Measurements from ENCODE around the gene TTC21B.
"Not testable (repeated sequence)": the region's sequence is repeated elsewhere in the genome, so short reads cannot be mapped to it uniquely, and the experiment has no call there.

TTC21B gene

DNA sequence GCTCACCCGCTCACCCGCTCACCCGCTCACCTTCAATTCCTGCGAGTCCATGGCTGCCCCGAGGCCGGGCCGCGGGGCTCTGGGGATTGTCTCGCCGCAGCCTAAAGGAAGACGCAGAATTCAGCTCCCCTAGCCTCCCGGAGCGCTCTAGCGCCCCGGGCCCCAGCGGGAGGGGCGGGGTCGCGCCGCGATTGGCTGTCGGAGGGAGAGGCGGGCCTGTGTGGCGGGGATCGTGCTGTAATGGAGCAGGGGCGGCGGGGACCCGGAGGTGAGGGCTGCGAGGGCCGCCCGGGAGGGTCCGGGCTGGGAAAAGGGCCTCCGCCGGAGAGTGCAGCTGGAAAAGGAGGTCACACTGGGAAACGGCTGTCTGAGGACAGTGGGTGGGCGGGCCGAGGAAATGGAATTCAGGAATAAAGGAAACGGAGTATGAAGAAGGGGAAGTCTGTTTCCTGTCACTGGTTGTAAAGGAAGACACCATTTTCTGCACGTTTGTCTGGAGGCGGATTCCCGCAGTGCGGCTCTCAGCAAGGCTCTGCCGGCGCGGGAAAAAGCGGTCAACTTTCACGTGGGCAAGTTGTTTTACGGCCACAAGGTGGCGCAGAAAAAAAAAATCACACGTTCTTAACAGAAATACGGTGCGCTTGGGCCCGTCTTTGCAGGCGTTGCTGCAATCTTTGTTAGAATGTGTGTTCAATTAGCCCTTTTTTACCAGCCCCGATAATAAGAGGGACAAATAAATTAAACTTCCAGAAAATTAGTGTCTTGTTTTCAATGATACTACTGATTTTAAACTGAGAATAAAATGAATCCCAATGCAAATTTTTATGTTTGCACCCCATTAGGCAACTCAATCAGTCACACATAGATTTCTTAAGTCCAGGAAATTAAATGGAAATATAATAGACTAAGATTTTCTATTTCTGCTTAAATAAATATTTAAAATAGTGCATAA, at the start of gene TTC21B:
Gene TTC21B (minus strand): TSS at position 122 of the 952 bp plus-strand sequence. CDS start 71 bp downstream, at position 51.
- Mint-ChIP-seq H3K4me3 (no peak within 1 kb of the TSS), H3K36me3 (no peaks in the 10 kb centered on the region), H3K27me3 (no peaks in the 10 kb centered on the region), H3K27ac (no peak within 1 kb of the TSS), H3K4me1 (peaks cover 20% of the 10 kb centered on the region), H3K9me3 (no peaks in the 10 kb centered on the region)

DNA sequence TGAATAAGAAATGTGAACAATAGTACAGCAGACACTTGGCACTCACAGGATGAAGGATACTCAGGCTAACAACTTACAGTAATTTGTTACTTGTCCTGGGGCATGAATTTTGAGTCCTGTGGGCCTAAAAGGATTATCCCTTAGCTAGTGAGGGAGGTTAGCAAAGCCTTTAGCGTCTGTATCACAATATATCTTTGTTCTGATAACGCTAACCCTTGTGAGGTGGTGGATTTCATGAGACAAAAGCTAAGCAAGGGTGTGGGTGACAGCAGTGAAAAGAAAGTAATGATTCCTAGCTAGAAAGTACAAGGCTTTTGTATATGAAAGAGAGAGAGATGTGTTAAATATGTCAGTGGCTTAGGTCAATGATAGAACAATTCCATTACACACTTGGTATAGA, 46.8 kb upstream of the TTC21B start:
- H3K4me1 Mint-ChIP-seq = no peaks in the 10 kb centered on the region
- H3K27me3 Mint-ChIP-seq = peaks cover 18% of the 10 kb centered on the region
- no peaks in the 10 kb centered on the region for H3K9me3 Mint-ChIP-seq
- H3K36me3 Mint-ChIP-seq = no peaks in the 10 kb centered on the region
- no peak overlapping the region for H3K27ac Mint-ChIP-seq
- no peak overlapping the region for H3K4me3 Mint-ChIP-seq

DNA sequence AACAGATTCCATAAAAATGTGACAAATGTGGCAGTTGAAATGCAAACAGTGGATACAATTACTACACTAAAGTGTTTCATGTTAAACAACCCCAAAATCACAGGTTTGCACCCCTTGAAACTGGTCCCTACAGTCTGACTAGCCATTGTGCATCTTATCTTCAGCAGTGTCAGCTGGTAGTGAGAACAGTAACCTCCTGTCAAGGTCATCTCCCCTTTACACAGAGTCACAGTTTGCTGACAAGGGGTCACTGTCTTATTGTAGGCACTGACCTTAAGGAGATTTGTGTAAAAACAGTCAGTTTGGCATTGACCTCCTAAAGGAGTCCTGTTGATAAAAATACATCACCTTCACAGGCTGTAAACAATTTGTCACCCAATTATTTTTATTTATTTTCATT, 37.3 kb upstream of the TTC21B start:
- H3K27ac Mint-ChIP-seq = no peak overlapping the region
- H3K4me3 Mint-ChIP-seq = no peak overlapping the region
- H3K9me3 Mint-ChIP-seq = no peaks in the 10 kb centered on the region
- H3K27me3 Mint-ChIP-seq = peaks cover 10% of the 10 kb centered on the region
- H3K36me3 Mint-ChIP-seq = no peaks in the 10 kb centered on the region
- H3K4me1 Mint-ChIP-seq = no peaks in the 10 kb centered on the region

DNA sequence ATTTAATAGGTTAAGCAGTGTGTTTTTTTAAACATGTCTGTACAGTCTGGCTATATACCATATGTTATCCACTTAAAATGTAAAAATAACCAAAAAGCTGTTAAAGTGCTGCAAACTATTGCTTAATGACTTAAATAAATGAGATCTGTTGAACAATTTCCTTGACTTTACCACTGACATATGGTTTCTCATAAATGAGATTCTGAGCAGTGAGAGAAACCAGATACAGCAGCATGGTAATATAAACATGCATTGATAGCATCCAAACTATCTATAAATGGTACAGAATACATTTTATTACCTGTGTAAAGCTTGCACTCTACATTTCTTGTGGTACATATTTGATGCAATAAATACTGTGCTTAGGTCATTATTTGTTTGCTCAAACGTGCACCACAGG, 36.3 kb upstream of the TTC21B start:
- Mint-ChIP-seq H3K27me3 (peaks cover 11% of the 10 kb centered on the region), H3K9me3 (no peaks in the 10 kb centered on the region), H3K27ac (no peak overlapping the region), H3K36me3 (no peaks in the 10 kb centered on the region), H3K4me3 (no peak overlapping the region), H3K4me1 (no peaks in the 10 kb centered on the region)

DNA sequence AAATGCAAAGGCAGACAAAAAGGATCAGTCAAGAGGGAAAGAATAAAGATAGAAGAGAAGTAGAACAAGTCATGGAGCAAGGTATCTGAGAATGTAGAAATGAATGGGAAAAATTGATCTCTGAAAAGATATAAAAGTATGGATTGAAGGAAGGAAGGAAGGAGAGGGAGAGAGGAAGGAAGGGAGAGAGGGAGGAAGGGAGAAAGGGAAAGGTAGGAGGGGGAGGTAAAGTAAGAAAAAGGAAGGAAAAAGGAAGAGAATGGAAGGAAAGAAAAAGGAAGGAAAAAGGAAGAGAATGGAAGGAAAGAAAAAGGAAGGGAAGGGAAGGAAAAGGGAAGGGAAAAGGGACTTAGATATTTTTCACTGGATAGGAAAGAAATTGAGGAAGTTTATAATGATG, 31.5 kb upstream of the TTC21B start:
- no peaks in the 10 kb centered on the region for H3K4me1 Mint-ChIP-seq
- no peaks in the 10 kb centered on the region for H3K36me3 Mint-ChIP-seq
- no peaks in the 10 kb centered on the region for H3K9me3 Mint-ChIP-seq
- H3K27me3 Mint-ChIP-seq = peaks cover 22% of the 10 kb centered on the region
- H3K27ac Mint-ChIP-seq = no peak overlapping the region
- no peak overlapping the region for H3K4me3 Mint-ChIP-seq

DNA sequence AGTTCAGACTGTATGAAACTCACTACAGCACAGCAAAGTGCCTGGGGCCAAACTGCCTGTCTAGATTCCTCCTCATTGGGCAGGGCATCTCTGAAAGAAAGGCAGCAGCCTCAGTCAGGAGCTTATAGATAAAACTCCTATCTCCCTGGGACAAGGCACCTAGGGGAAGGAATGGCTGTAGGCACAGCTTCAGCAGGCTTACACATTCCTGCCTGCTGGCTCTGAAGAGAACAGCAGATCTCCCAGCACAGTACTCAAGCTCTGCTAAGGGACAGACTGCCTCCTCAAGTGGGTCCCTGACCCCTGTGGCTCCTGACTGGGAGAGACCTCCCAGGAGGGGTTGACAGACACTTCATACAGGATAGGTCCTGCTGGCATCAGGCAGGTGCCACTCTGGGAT, 18.6 kb upstream of the TTC21B start:
- H3K9me3 Mint-ChIP-seq, H3K4me1 Mint-ChIP-seq, H3K36me3 Mint-ChIP-seq, H3K4me3 Mint-ChIP-seq, H3K27ac Mint-ChIP-seq: not testable (repeated sequence)
- H3K27me3 Mint-ChIP-seq = peaks cover 15% of the 10 kb centered on the region

DNA sequence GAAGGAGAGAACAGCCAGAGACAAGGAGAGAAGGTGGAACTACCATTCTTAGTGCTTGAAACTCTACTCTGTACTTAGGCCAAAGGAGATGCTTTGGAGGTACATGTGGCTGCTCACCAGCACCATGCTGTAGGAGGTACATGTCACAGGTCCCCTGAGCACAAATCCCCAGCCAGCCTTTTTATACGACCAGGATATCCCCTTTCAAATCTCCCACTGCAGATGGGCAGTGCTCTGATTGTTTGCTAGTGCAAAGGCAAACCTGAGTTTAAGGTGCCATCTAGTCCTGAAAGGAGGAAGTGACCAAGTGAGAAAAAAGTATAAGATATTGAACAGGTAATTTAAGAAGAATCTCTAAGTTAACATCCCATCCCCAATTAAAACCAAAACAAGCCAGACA, 17.1 kb upstream of the TTC21B start:
- H3K4me3 Mint-ChIP-seq = no peak overlapping the region

DNA sequence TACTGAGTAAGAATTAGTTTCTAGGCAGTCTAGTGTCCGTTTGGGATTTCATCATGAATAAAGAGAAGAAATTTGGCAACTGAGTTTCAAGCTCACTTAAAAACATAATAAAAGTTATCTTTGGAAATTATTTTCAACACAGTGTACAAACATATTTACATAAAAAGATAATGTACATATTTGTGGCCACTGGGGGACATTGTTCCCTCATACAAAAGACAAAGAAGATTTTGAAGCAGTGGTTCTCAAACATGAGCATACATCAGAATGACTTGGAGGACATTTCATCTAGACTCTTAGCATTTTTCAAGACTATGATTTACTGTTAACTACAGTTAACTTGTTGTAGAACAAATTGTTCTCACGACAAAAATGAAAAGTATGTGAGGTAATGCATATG, 15.7 kb upstream of the TTC21B start:
- Mint-ChIP-seq H3K27me3 (peaks cover 9% of the 10 kb centered on the region), H3K4me1 (no peaks in the 10 kb centered on the region), H3K36me3 (no peaks in the 10 kb centered on the region), H3K4me3 (no peak overlapping the region), H3K27ac (no peak overlapping the region), H3K9me3 (no peaks in the 10 kb centered on the region)

More for the DNA sequence above, 17.1 kb upstream of the TTC21B start:
- no peaks in the 10 kb centered on the region for H3K36me3 Mint-ChIP-seq
- H3K9me3 Mint-ChIP-seq = no peaks in the 10 kb centered on the region
- peaks cover 15% of the 10 kb centered on the region for H3K27me3 Mint-ChIP-seq
- H3K27ac Mint-ChIP-seq = no peak overlapping the region
- no peaks in the 10 kb centered on the region for H3K4me1 Mint-ChIP-seq

DNA sequence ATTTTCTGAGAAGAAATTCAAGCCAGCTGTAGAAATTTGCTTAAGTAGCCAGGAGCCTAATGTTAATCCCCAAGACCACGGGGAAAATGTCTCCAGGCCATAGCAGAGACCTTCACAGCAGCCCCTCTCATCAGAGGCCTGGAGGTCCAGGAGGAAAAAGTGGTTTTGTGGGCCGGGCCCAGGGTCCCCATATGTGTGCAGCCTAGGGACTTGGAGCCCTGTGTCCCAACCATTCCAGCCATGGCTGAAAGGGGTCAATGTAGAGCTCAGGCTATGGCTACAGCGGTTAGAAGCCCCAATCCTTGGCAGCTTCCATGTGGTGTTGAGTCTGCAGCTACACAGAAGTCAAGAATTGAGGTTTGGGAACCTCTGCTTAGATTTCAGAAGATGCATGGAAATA, 14.2 kb upstream of the TTC21B start:
- no peaks in the 10 kb centered on the region for H3K4me1 Mint-ChIP-seq
- H3K27ac Mint-ChIP-seq = no peak overlapping the region
- peaks cover 9% of the 10 kb centered on the region for H3K27me3 Mint-ChIP-seq
- no peaks in the 10 kb centered on the region for H3K36me3 Mint-ChIP-seq
- H3K9me3 Mint-ChIP-seq = no peaks in the 10 kb centered on the region
- H3K4me3 Mint-ChIP-seq = no peak overlapping the region

DNA sequence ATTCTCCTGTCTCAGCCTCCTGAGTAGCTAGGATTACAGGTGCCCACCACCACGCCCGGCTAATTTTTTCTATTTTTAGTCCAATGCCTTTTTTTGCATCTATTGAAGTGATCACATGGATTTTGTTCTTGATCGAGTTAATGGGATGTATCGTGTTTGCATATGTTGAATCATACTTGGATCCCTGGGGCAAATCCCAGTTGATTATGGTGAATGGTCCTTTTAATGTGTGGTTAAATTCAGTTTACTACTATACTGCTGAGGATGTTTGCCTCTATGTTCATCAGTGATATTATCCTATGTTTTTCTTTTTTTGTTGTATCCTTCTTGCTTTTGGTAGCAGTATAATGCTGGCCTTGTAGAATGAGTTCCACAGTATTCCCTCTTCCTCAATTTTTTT, 8.2 kb upstream of the TTC21B start:
- no peaks in the 10 kb centered on the region for H3K9me3 Mint-ChIP-seq
- H3K27me3 Mint-ChIP-seq = no peaks in the 10 kb centered on the region
- H3K36me3 Mint-ChIP-seq = no peaks in the 10 kb centered on the region
- H3K4me3 Mint-ChIP-seq = no peak overlapping the region
- H3K27ac Mint-ChIP-seq = no peak overlapping the region
- no peaks in the 10 kb centered on the region for H3K4me1 Mint-ChIP-seq

DNA sequence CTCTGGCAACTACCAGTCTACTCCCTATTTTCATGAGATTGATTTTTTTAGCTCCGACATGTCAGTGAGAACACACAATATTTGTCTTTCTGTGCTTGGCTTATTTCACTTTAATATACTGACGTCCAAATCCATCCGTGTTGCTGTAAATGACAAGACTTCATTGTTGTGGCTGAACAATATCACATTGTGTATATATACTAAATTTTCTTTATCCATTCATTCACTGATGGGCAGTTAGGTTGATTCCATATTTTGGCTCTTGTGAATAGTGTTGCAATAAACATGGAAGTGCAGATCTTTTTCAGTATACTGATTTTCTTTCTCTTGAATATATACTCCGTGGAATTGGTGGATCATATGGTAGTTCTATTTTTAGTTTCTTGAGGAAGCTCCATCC, 5.8 kb upstream of the TTC21B start:
- Mint-ChIP-seq H3K36me3 (no peaks in the 10 kb centered on the region), H3K4me1 (peaks cover 17% of the 10 kb centered on the region), H3K27me3 (no peaks in the 10 kb centered on the region), H3K27ac (no peak overlapping the region), H3K4me3 (no peak overlapping the region), H3K9me3 (no peaks in the 10 kb centered on the region)

DNA sequence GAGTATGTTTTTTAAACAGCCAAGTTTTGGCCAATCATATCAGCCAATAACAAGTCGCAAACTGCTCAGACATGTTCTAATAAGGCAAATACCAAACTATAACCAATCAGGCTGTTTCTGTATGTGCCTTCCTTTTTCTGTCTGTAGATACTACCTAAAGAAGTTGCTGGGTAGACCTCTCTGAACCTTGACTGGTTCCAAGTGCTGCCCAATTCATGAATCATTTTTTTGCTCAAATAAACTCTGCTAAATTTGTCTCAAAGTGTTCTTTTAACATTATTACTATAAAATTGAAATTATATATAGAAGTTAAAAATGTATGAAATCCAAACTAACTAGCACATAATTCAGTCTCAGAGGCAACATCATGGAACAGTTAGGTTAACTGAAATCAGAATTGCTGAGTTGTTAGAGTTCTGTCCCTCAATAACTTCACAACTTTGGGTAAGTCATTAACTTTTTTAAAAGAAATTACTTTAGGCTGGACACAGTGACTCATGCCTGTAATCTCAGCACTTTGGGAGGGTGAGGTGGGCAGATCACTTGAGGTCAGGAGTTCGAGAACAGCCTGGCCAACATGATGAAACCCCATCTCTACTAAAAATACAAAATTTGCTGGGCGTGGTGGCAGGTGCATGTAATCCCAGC, 4.9 kb upstream of the TTC21B start:
- Mint-ChIP-seq H3K4me3 (no peak overlapping the region), H3K27me3 (no peaks in the 10 kb centered on the region)

DNA sequence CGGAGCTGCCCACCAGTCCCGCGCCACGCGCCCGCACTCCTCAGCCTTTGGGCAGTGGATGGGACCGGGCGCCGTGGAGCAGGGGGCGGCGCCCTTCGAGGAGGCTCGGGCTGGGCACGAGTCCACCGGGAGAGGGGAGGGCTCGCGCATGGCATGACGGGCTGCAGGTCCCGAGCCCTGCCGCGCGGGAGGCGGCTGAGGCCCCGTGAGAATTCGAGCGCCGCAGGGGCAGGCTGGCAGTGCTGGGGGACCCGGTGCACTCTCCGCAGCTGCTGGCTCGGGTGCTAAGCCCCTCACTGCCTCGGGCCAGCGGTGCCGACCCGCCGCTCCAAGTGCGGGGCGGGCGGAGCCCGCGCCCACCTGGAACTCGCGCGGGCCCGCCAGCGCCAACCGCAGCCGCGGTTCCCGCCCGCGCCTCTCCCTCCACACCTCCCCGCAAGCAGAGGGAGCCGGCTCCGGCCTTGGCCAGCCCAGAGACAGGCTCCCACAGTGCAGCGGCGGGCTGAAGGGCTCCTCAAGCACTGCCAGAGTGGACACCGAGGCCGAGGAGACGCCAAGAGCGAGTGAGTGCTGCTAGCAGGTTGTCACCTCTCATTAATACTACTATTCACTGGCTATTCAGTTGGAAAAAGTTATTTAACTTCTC, 3.6 kb upstream of the TTC21B start:
- no peaks in the 10 kb centered on the region for H3K9me3 Mint-ChIP-seq
- no peaks in the 10 kb centered on the region for H3K27me3 Mint-ChIP-seq
- H3K4me1 Mint-ChIP-seq = peaks cover 20% of the 10 kb centered on the region
- no peak overlapping the region for H3K27ac Mint-ChIP-seq
- H3K36me3 Mint-ChIP-seq = no peaks in the 10 kb centered on the region
- H3K4me3 Mint-ChIP-seq = no peak overlapping the region

More for the DNA sequence above, 4.9 kb upstream of the TTC21B start:
- Mint-ChIP-seq H3K9me3 (no peaks in the 10 kb centered on the region), H3K36me3 (no peaks in the 10 kb centered on the region), H3K27ac (no peak overlapping the region), H3K4me1 (peaks cover 20% of the 10 kb centered on the region)

DNA sequence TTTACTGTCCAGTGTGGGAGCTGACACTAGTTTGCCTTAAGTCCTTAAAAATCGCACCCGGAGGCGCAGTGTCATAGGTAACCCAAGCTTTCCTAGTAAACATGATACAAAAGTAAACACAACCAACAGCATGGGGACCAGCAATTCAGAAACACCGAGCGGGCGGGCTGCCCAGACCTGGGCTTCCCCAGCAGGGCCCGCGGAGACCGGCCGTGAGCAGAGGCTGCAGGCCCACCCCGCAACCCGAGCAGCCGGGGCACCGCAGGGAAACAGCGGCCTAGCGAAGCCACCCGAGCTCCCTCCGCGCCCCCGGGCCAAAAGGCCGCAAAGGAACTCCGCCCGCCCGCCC, 296 bp downstream of the TTC21B start:
- Mint-ChIP-seq H3K27ac (no peak overlapping the region), H3K9me3 (no peaks in the 10 kb centered on the region), H3K27me3 (no peaks in the 10 kb centered on the region), H3K4me3 (no peak overlapping the region), H3K4me1 (peaks cover 20% of the 10 kb centered on the region), H3K36me3 (no peaks in the 10 kb centered on the region)

DNA sequence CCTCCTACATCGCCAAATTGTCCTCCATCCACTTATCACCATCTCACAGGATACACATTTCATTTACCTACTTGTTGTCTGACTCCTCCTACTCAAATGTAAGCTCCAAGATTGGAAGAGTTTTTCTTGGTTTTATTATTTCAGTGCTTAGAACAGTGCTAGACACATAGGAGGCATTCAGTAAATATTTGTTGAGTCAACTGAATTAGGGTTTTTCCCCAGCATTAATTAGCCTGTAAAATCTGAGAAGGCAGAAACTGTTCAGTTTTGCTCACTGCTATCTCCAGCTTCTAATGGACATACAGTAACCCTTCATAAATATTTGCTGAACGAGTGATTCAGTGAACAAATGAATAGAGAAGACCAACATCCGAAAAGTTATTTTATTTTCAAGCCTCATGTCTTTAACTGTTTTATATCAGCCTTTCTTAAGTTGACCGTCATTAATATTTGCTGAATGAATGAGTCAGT, 800 bp downstream of the TTC21B start:
- no peak overlapping the region for H3K4me3 Mint-ChIP-seq
- no peak overlapping the region for H3K27ac Mint-ChIP-seq
- H3K36me3 Mint-ChIP-seq = peaks cover 2% of the 10 kb centered on the region
- no peaks in the 10 kb centered on the region for H3K27me3 Mint-ChIP-seq
- H3K9me3 Mint-ChIP-seq = no peaks in the 10 kb centered on the region
- H3K4me1 Mint-ChIP-seq = peaks cover 20% of the 10 kb centered on the region

DNA sequence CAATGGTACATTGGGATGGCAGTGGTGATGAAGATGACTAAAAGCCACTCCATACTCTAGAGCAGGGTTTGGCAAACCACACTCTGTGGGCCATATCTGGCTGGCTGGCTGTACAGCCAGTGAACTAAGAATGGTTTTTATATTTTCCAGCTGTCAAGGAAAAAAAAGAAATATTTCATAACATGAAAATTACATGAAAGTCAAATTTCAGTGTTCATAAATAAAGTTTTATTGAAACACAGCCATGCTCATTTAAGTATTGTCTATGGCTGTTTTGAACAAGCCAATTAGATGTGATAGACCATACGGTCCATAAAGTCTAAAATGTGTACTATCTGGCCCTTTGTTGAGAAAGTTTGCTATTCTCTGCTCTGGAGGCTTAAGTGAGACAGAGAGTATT, 1.5 kb downstream of the TTC21B start:
- Mint-ChIP-seq H3K27ac (no peak overlapping the region), H3K9me3 (no peaks in the 10 kb centered on the region), H3K27me3 (no peaks in the 10 kb centered on the region), H3K4me3 (no peak overlapping the region), H3K36me3 (peaks cover 2% of the 10 kb centered on the region), H3K4me1 (peaks cover 20% of the 10 kb centered on the region)

Data from activated naive CD4-positive, alpha-beta T cell treated with anti-CD3 and anti-CD28 coated beads, Interleukin-2, amount 50 U/mL, for 24 hours (primary cell).